ENCODE measurements around the gene C4orf46.

Gene C4orf46

GRCh38 chr4:158656439-158656838 is 15.2 kb downstream of the C4orf46 start:
- DNase-seq (ENCODE audit: extremely low read depth in 1 of 2, low read depth in 1 of 2), result no peak

- DNase-seq (ENCODE audit: extremely low read depth in 1 of 2, low read depth in 1 of 2), result no peak
These were observed 18.8 kb downstream of the C4orf46 start for GRCh38 chr4:158652920-158653319.

GRCh38 chr4:158649111-158649680 is 22.5 kb downstream of the C4orf46 start:
- no peak for DNase-seq (ENCODE audit: extremely low read depth in 1 of 2, low read depth in 1 of 2)

- no peak for DNase-seq (ENCODE audit: extremely low read depth in 1 of 2, low read depth in 1 of 2)
These were observed 26.9 kb downstream of the C4orf46 start for GRCh38 chr4:158644760-158645159.

GRCh38 chr4:158644356-158644755 is 27.3 kb downstream of the C4orf46 start:
- no peak for DNase-seq (ENCODE audit: extremely low read depth in 1 of 2, low read depth in 1 of 2)

- DNase-seq (ENCODE audit: extremely low read depth in 1 of 2, low read depth in 1 of 2), result no peak
These were observed 35.1 kb downstream of the C4orf46 start for GRCh38 chr4:158636619-158637018.

GRCh38 chr4:158630893-158631292 is 40.8 kb downstream of the C4orf46 start:
- DNase-seq (ENCODE audit: extremely low read depth in 1 of 2, low read depth in 1 of 2), result no peak

GRCh38 chr4:158625544-158625943 is 46.1 kb downstream of the C4orf46 start:
- no peak for DNase-seq (ENCODE audit: extremely low read depth in 1 of 2, low read depth in 1 of 2)

GRCh38 chr4:158624889-158625478 is 46.7 kb downstream of the C4orf46 start:
- DNase-seq (ENCODE audit: extremely low read depth in 1 of 2, low read depth in 1 of 2), result no peak

GRCh38 chr4:158622251-158622650 is 49.4 kb downstream of the C4orf46 start:
- DNase-seq (ENCODE audit: extremely low read depth in 1 of 2, low read depth in 1 of 2), result no peak

GRCh38 chr4:158621729-158622128 is 50.0 kb downstream of the C4orf46 start:
- DNase-seq (ENCODE audit: extremely low read depth in 1 of 2, low read depth in 1 of 2), result no peak

- no peak for DNase-seq (ENCODE audit: extremely low read depth in 1 of 2, low read depth in 1 of 2)
These were observed 53.7 kb downstream of the C4orf46 start for GRCh38 chr4:158617956-158618355.
